MG63 (cell line): ENCODE results near the gene FBXO10. TPM values are rescaled to one million over a fixed set of nuclear protein-coding genes. Genes with fewer than 3 reads are reported as not detected.

Source experiments
- DNase-seq: peaks from one replicate; pipeline ENCODE4 v3.0.0-alpha.2; 2020
- H3K27me3 ChIP-seq: fragments of 250-450 bp; sonication (Bioruptor Pico); 2 replicates; pipeline ENCODE4 v1.5.1; 2020; ENCODE audit warnings: mild to moderate bottlenecking, moderate library complexity
- H3K36me3 ChIP-seq: fragments of 250-450 bp; sonication (Bioruptor Pico); 2 replicates; pipeline ENCODE4 v1.5.1; 2020; ENCODE audit warnings: mild to moderate bottlenecking, moderate library complexity
- H3K4me3 ChIP-seq: fragments of 250-450 bp; sonication (Bioruptor Pico); 2 replicates; pipeline ENCODE4 v1.5.1; 2020; ENCODE audit warnings: mild to moderate bottlenecking, moderate library complexity
- H3K9me3 ChIP-seq: fragments of 250-450 bp; sonication (Bioruptor Pico); 2 replicates; pipeline ENCODE4 v1.5.1; 2020; ENCODE audit warnings: mild to moderate bottlenecking, moderate library complexity
- total RNA-seq: library from RNA; depleted of rRNA; stranded (reverse); fragments of >200 nt; shearing (Covaris generic); gene quantifications from 2 replicates; pipeline ENCODE4 v1.2.3, GENCODE V29; 2014; ENCODE audit warnings: low replicate concordance

The FBXO10 gene
- total RNA-seq, 1 experiment from 2014 or later, result 4.3 TPM

GRCh38 chr9:37564916-37565315 is 11.3 kb downstream of the FBXO10 start:
- no peaks in the 10 kb centered on the region for H3K27me3 ChIP-seq
- no peaks in the 10 kb centered on the region for H3K9me3 ChIP-seq
- no peak overlapping the region for H3K4me3 ChIP-seq
- DNase-seq, result no peak
- no peaks in the 10 kb centered on the region; the same call in 1 of the 2 replicates for H3K36me3 ChIP-seq

- H3K4me3 ChIP-seq, result no peak overlapping the region
- DNase-seq, result no peak
- H3K27me3 ChIP-seq, result no peaks in the 10 kb centered on the region
- H3K36me3 ChIP-seq, result no peaks in the 10 kb centered on the region; the same call in 1 of the 2 replicates
- no peaks in the 10 kb centered on the region for H3K9me3 ChIP-seq
Observed at GRCh38 chr9:37563806-37564513, 12.2 kb downstream of the FBXO10 start.

GRCh38 chr9:37562826-37563225 is 13.4 kb downstream of the FBXO10 start:
- no peaks in the 10 kb centered on the region for H3K27me3 ChIP-seq
- DNase-seq, result no peak
- no peaks in the 10 kb centered on the region; the same call in 1 of the 2 replicates for H3K36me3 ChIP-seq
- no peak overlapping the region for H3K4me3 ChIP-seq
- no peaks in the 10 kb centered on the region for H3K9me3 ChIP-seq

GRCh38 chr9:37561682-37562081 is 14.5 kb downstream of the FBXO10 start:
- DNase-seq, result no peak
- H3K9me3 ChIP-seq, result no peaks in the 10 kb centered on the region
- H3K4me3 ChIP-seq, result no peak overlapping the region
- no peaks in the 10 kb centered on the region; the same call in 1 of the 2 replicates for H3K36me3 ChIP-seq
- H3K27me3 ChIP-seq, result no peaks in the 10 kb centered on the region

- H3K36me3 ChIP-seq, result no peaks in the 10 kb centered on the region
- no peaks in the 10 kb centered on the region for H3K9me3 ChIP-seq
- no peak overlapping the region for H3K4me3 ChIP-seq
- no peak for DNase-seq
- no peaks in the 10 kb centered on the region for H3K27me3 ChIP-seq
Observed at GRCh38 chr9:37559855-37560592, 16.2 kb downstream of the FBXO10 start.

- Histone ChIP-seq H3K9me3 (no peaks in the 10 kb centered on the region), H3K36me3 (no peaks in the 10 kb centered on the region), H3K4me3 (no peak overlapping the region), H3K27me3 (no peaks in the 10 kb centered on the region)
- no peak for DNase-seq
Observed at GRCh38 chr9:37559125-37559524, 17.1 kb downstream of the FBXO10 start.

GRCh38 chr9:37555786-37556185 is 20.4 kb downstream of the FBXO10 start:
- Histone ChIP-seq H3K4me3 (no peak overlapping the region), H3K27me3 (no peaks in the 10 kb centered on the region), H3K9me3 (no peaks in the 10 kb centered on the region), H3K36me3 (no peaks in the 10 kb centered on the region)
- no peak for DNase-seq

GRCh38 chr9:37554318-37554717 is 21.9 kb downstream of the FBXO10 start:
- DNase-seq, result no peak
- no peak overlapping the region for H3K4me3 ChIP-seq
- no peaks in the 10 kb centered on the region for H3K27me3 ChIP-seq
- no peaks in the 10 kb centered on the region for H3K36me3 ChIP-seq
- H3K9me3 ChIP-seq, result no peaks in the 10 kb centered on the region

- DNase-seq, result no peak
- H3K9me3 ChIP-seq, result no peaks in the 10 kb centered on the region
- H3K36me3 ChIP-seq, result no peaks in the 10 kb centered on the region
- no peaks in the 10 kb centered on the region for H3K27me3 ChIP-seq
- H3K4me3 ChIP-seq, result no peak overlapping the region
Observed at GRCh38 chr9:37551888-37552287, 24.3 kb downstream of the FBXO10 start.

GRCh38 chr9:37551468-37551867 is 24.7 kb downstream of the FBXO10 start:
- no peaks in the 10 kb centered on the region for H3K9me3 ChIP-seq
- no peak overlapping the region for H3K4me3 ChIP-seq
- no peaks in the 10 kb centered on the region for H3K27me3 ChIP-seq
- no peaks in the 10 kb centered on the region for H3K36me3 ChIP-seq
- no peak for DNase-seq

GRCh38 chr9:37550781-37551180 is 25.4 kb downstream of the FBXO10 start:
- Histone ChIP-seq H3K4me3 (no peak overlapping the region), H3K36me3 (no peaks in the 10 kb centered on the region), H3K9me3 (no peaks in the 10 kb centered on the region), H3K27me3 (no peaks in the 10 kb centered on the region)
- no peak for DNase-seq

- no peak for DNase-seq
- H3K4me3 ChIP-seq, result no peak overlapping the region
- H3K27me3 ChIP-seq, result no peaks in the 10 kb centered on the region
- H3K36me3 ChIP-seq, result no peaks in the 10 kb centered on the region
- H3K9me3 ChIP-seq, result no peaks in the 10 kb centered on the region
Observed at GRCh38 chr9:37549527-37549926, 26.7 kb downstream of the FBXO10 start.

GRCh38 chr9:37547328-37547878 is 28.8 kb downstream of the FBXO10 start:
- no peak for DNase-seq
- H3K4me3 ChIP-seq, result no peak overlapping the region
- H3K9me3 ChIP-seq, result no peaks in the 10 kb centered on the region
- no peaks in the 10 kb centered on the region for H3K27me3 ChIP-seq
- no peaks in the 10 kb centered on the region for H3K36me3 ChIP-seq

- no peaks in the 10 kb centered on the region for H3K9me3 ChIP-seq
- no peaks in the 10 kb centered on the region for H3K36me3 ChIP-seq
- no peak for DNase-seq
- H3K4me3 ChIP-seq, result no peak overlapping the region
- no peaks in the 10 kb centered on the region for H3K27me3 ChIP-seq
Observed at GRCh38 chr9:37543468-37543867, 32.7 kb downstream of the FBXO10 start.

- H3K9me3 ChIP-seq, result no peaks in the 10 kb centered on the region
Observed at GRCh38 chr9:37542895-37543294, 33.3 kb downstream of the FBXO10 start.

GRCh38 chr9:37542488-37542887 is 33.7 kb downstream of the FBXO10 start:
- Histone ChIP-seq H3K36me3 (no peaks in the 10 kb centered on the region), H3K27me3 (no peaks in the 10 kb centered on the region), H3K4me3 (no peak overlapping the region), H3K9me3 (no peaks in the 10 kb centered on the region)
- no peak for DNase-seq

More at GRCh38 chr9:37542895-37543294, 33.3 kb downstream of the FBXO10 start:
- Histone ChIP-seq H3K36me3 (no peaks in the 10 kb centered on the region), H3K27me3 (no peaks in the 10 kb centered on the region), H3K4me3 (no peak overlapping the region)
- no peak for DNase-seq

GRCh38 chr9:37541465-37541864 is 34.7 kb downstream of the FBXO10 start:
- no peak for DNase-seq
- Histone ChIP-seq H3K4me3 (no peak overlapping the region), H3K27me3 (no peaks in the 10 kb centered on the region), H3K9me3 (no peaks in the 10 kb centered on the region), H3K36me3 (no peaks in the 10 kb centered on the region)

- no peaks in the 10 kb centered on the region for H3K27me3 ChIP-seq
- no peak for DNase-seq
- no peaks in the 10 kb centered on the region for H3K9me3 ChIP-seq
- no peak overlapping the region for H3K4me3 ChIP-seq
- no peaks in the 10 kb centered on the region for H3K36me3 ChIP-seq
Observed at GRCh38 chr9:37540634-37541033, 35.5 kb downstream of the FBXO10 start.
